D721Med (cell line): Measurements from ENCODE around the gene MTIF3.

Experiments used
- DNase-seq: peaks from one replicate; pipeline ENCODE4 v3.0.0; 2011; ENCODE audit warnings: low spot score; ENCODE audit not compliant: insufficient read length
- FAIRE-seq: peaks from 2 replicates; lab custom pipeline; 2011; peaks lifted over from hg19 to GRCh38; lab: Jason Lieb, UNC
- TF ChIP-seq, protein P1 (sequence below): IDR thresholded peaks from 2 replicates; pipeline ENCODE4 v1.5.1; 2012; ENCODE audit warnings: mild to moderate bottlenecking, control low read depth; ENCODE audit not compliant: insufficient read depth; ENCODE audit errors: missing control alignments

MTIF3 gene

DNA sequence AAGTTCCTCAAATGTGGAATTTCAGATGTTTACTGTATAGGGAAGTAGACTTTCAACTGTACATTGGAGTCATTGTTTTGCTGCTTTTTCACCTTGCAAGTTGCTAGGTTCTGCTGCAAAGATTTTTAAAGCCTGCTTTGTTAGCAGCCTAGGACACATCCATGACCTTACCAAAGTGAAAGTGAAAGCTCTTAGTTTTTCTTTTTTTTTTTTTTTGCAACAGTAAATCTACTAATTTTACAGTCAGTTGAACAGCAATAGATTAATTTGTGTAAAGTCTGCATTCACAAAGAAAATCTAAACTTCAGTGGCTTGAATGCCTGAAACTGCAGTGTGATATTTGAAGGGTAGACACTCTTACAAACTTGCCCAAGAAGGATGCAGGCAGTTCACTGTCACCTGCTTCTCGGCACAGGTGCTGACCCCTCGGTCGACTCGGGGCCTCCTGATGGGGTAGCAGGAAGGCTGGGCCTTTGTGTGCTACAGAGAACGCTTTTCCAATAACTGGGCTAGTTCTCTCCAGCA is 5.0 kb upstream of the MTIF3 start:
- DNase-seq: no peak
- TF ChIP-seq, protein P1, sequence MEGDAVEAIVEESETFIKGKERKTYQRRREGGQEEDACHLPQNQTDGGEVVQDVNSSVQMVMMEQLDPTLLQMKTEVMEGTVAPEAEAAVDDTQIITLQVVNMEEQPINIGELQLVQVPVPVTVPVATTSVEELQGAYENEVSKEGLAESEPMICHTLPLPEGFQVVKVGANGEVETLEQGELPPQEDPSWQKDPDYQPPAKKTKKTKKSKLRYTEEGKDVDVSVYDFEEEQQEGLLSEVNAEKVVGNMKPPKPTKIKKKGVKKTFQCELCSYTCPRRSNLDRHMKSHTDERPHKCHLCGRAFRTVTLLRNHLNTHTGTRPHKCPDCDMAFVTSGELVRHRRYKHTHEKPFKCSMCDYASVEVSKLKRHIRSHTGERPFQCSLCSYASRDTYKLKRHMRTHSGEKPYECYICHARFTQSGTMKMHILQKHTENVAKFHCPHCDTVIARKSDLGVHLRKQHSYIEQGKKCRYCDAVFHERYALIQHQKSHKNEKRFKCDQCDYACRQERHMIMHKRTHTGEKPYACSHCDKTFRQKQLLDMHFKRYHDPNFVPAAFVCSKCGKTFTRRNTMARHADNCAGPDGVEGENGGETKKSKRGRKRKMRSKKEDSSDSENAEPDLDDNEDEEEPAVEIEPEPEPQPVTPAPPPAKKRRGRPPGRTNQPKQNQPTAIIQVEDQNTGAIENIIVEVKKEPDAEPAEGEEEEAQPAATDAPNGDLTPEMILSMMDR: no peak
- FAIRE-seq: no peak

DNA sequence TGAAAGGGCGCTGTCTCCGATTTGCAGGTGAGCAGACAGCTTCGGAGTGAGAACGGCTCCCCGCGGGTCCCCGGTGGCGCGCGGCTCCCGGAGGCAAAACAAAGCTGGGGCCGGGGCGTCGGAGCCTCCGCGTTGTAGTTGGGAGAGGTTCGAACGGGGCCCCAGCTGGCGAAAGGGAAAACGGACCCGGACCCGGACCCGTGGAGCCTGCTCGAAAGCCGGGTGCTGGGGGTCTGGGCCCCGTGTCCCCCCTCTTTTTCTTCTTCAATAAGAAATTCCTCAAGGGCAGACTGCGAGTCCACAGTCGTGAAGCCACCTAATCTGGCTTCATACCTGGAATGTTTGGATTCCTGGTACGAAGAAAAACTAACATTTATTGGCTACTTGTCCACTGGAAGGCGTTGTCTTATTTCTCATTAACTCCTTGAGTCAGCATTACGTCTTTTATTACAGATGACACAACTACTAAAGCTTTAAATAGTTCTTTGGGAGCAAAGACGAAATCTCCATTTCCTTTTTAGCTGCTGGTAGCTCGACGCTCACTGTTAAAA is 632 bp upstream of the MTIF3 start:
- DNase-seq (no peak), FAIRE-seq (no peak)
- TF ChIP-seq, protein P1: no peak

DNA sequence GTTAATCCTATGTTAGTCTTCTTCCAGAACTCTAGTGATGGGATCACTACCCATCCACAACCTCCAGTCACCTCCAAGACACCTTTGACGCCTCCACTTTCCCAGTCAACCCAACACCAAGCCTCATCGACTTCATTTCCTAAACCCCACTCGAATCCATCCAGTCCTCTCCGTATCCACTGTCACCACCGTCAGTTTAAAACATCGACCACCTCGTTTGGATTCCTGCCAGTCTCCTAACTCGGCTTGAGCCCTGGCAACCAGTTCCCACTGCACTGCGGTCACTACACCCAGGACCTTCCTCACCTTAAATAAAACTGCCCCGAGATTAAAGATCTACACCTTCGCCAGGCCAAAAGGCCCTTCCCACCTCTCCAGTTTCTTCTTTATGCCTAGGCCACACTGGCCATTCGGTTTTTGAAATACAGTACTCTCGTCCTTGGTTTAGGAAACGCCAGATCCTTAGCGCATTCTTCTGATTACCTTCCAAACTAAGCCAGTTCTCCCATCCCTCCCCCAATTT is 1.2 kb downstream of the MTIF3 start:
- no peak for FAIRE-seq
- TF ChIP-seq, protein P1: no peak
- DNase-seq: no peak

DNA sequence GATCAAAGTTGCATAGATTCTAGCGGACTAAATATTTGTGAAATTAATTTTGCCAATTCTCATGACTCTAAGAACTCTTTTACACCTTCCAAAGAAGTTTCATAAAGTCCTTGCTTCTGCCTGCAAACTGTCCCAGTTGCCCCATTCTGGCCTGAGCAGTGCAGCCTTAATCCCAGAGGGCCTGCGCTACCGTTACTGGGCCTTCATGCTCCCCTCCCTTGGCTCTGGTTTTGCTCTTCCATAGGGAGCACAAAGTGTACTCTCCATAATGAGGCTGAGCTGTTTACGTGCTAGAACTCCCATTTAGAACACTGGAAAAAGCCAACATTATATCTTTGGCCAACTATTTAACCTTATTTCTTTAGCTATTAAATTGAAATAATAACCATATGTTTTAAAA is 2.1 kb downstream of the MTIF3 start:
- FAIRE-seq (no peak), DNase-seq (no peak)
- TF ChIP-seq, protein P1: no peak

DNA sequence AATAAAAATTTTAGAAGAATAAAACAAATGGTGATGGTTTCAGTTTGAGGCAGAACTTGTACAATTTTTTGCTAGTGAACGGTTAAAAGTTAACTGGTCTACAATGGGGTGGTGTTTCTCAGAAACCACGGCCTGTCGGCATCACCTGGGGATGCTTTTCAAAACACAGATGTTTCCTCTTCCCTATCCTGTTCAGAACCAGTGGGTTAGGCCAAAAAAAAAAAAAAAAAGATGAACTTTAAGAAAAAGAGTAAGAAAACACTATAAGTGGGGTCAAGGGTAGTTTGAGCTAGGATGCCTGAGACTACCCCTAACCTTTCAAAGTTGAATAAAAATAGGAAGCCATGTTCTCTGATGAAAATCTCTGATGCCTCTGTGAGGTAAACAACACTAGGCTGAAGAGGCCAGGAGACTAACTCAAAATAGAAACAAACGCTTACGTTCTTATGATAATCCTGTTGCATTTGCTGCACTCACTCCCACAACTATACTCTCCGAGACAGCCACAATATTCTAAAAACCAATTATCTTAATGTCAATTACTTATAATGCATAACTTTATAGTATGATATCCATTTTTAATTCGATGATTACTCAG is 3.3 kb downstream of the MTIF3 start:
- FAIRE-seq (no peak), DNase-seq (no peak)
- TF ChIP-seq, protein P1: no peak

DNA sequence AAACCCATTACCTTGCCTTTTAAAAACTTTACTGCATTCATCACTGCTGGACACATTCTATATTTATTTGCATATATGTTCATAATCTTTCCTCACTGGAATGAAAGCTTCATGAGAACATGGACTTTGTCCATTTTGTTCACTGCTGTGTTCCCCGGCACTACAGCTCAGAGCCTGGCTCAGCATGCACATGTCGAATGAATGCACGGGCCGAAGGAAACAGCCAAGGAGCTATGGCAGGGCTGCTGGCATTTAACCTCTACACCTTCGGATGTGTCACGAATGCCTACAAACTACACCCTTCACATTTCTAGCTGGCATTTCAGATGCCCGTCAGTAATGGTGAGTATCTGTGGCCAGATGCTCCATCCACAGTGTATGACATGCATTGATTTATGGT is 7.6 kb downstream of the MTIF3 start:
- TF ChIP-seq, protein P1: no peak
- no peak for FAIRE-seq
- DNase-seq: no peak
